NAMALWA (cell line): Measurements from ENCODE around the gene BCAS1.

ENCODE experiments used
- DNase-seq: peaks from one replicate; pipeline ENCODE4 v3.0.0-alpha.2; 2015; ENCODE audit warnings: low spot score

Gene BCAS1

GRCh38 chr20:54103067-54103761 lies 32.8 kb upstream of the BCAS1 start:
- DNase-seq = peak; percentile 76

GRCh38 chr20:54102543-54102942 lies 32.1 kb upstream of the BCAS1 start:
- DNase-seq = no peak

- DNase-seq = no peak
Observed at GRCh38 chr20:54100563-54100962, 30.2 kb upstream of the BCAS1 start.

- no peak for DNase-seq
Observed at GRCh38 chr20:54099894-54100293, 29.5 kb upstream of the BCAS1 start.

GRCh38 chr20:54098047-54098446 lies 27.7 kb upstream of the BCAS1 start:
- no peak for DNase-seq

- no peak for DNase-seq
Observed at GRCh38 chr20:54097236-54097529, 26.8 kb upstream of the BCAS1 start.

GRCh38 chr20:54095824-54096223 lies 25.4 kb upstream of the BCAS1 start:
- DNase-seq = no peak

- no peak for DNase-seq
Observed at GRCh38 chr20:54094268-54094580, 23.8 kb upstream of the BCAS1 start.

- no peak for DNase-seq
Observed at GRCh38 chr20:54093423-54094267, 23.3 kb upstream of the BCAS1 start.

- no peak for DNase-seq
Observed at GRCh38 chr20:54092021-54092420, 21.6 kb upstream of the BCAS1 start.

GRCh38 chr20:54091120-54091480 lies 20.7 kb upstream of the BCAS1 start:
- no peak for DNase-seq

- DNase-seq = peak; percentile 14
Observed at GRCh38 chr20:54090230-54091119, 20.1 kb upstream of the BCAS1 start.

- DNase-seq = no peak
Observed at GRCh38 chr20:54088430-54088829, 18.0 kb upstream of the BCAS1 start.

GRCh38 chr20:54086507-54087039 lies 16.2 kb upstream of the BCAS1 start:
- DNase-seq = no peak

- DNase-seq = no peak
Observed at GRCh38 chr20:54085910-54086309, 15.5 kb upstream of the BCAS1 start.

GRCh38 chr20:54085425-54085824 lies 15.0 kb upstream of the BCAS1 start:
- DNase-seq = no peak

GRCh38 chr20:54084727-54085388 lies 14.5 kb upstream of the BCAS1 start:
- no peak for DNase-seq

GRCh38 chr20:54084193-54084592 lies 13.8 kb upstream of the BCAS1 start:
- DNase-seq = no peak

GRCh38 chr20:54083459-54083858 lies 13.1 kb upstream of the BCAS1 start:
- no peak for DNase-seq

- DNase-seq = no peak
Observed at GRCh38 chr20:54082100-54082499, 11.7 kb upstream of the BCAS1 start.

- DNase-seq = no peak
Observed at GRCh38 chr20:54079652-54080051, 9.3 kb upstream of the BCAS1 start.
